H9 (cell line): ENCODE results near the gene FAM24B. TPM values are rescaled to one million over a fixed set of nuclear protein-coding genes. Genes with fewer than 3 reads are reported as not detected.

Experiments
- DNase-seq: peaks from one replicate; pipeline ENCODE4 v3.0.0-alpha.2; 2017
- H2AFZ ChIP-seq: one replicate; pipeline ENCODE4 v1.6.1; 2013; ENCODE audit warnings: mild to moderate bottlenecking, low read length, control low read depth, moderate library complexity
- H2AK5ac ChIP-seq: 2 replicates; pipeline ENCODE4 v1.6.1; 2013; ENCODE audit warnings: low read length, control low read depth, mixed read lengths; ENCODE audit not compliant: insufficient read length
- H2BK120ac ChIP-seq: one replicate; pipeline ENCODE4 v1.6.1; 2013; ENCODE audit warnings: low read depth, mild to moderate bottlenecking, low read length, control low read depth, inconsistent platforms; ENCODE audit not compliant: poor library complexity, severe bottlenecking
- H2BK12ac ChIP-seq: 2 replicates; pipeline ENCODE4 v1.6.1; 2013; ENCODE audit warnings: low read length, control low read depth, mixed read lengths, low read depth; ENCODE audit not compliant: insufficient read length
- H2BK15ac ChIP-seq: 2 replicates; pipeline ENCODE4 v1.6.1; 2013; ENCODE audit warnings: low read depth, low read length, control low read depth
- H2BK20ac ChIP-seq: one replicate; pipeline ENCODE4 v1.6.1; 2013; ENCODE audit warnings: low read depth, mild to moderate bottlenecking, low read length, control low read depth, inconsistent platforms; ENCODE audit not compliant: poor library complexity, severe bottlenecking
- H2BK5ac ChIP-seq: 2 replicates; pipeline ENCODE4 v1.6.1; 2013; ENCODE audit warnings: low read length, control low read depth, mixed read lengths; ENCODE audit not compliant: insufficient read length
- H3K14ac ChIP-seq: 2 replicates; pipeline ENCODE4 v1.6.1; 2013; ENCODE audit warnings: low read length, control low read depth; ENCODE audit not compliant: insufficient read depth
- H3K18ac ChIP-seq: 2 replicates; pipeline ENCODE4 v1.6.1; 2013; ENCODE audit warnings: low read depth, mild to moderate bottlenecking, mixed read lengths, low read length, control low read depth; ENCODE audit not compliant: insufficient read length
- H3K23ac ChIP-seq: 2 replicates; pipeline ENCODE4 v1.6.1; 2013; ENCODE audit warnings: low read length, control low read depth, mixed read lengths, low read depth; ENCODE audit not compliant: insufficient read length
- H3K23me2 ChIP-seq: 2 replicates; pipeline ENCODE4 v1.6.1; 2013; ENCODE audit warnings: low read depth, mild to moderate bottlenecking, mixed read lengths, low read length, control low read depth; ENCODE audit not compliant: insufficient read length, poor library complexity, severe bottlenecking
- H3K27ac ChIP-seq: 2 replicates; pipeline ENCODE4 v1.5.1; 2013; ENCODE audit warnings: low read length, control low read depth, mixed read lengths, low read depth; ENCODE audit not compliant: insufficient read length
- H3K27me3 ChIP-seq: 2 replicates; pipeline ENCODE4 v1.6.1; 2013; ENCODE audit warnings: low read length, control low read depth, inconsistent platforms; ENCODE audit not compliant: insufficient read depth
- H3K4ac ChIP-seq: 2 replicates; pipeline ENCODE4 v1.6.1; 2013; ENCODE audit warnings: low read depth, mild to moderate bottlenecking, control low read depth, inconsistent platforms, low read length, moderate library complexity
- H3K4me1 ChIP-seq: 2 replicates; pipeline ENCODE4 v1.6.1; 2013; ENCODE audit warnings: low read length, control low read depth, inconsistent platforms; ENCODE audit not compliant: insufficient read depth
- H3K4me2 ChIP-seq: 2 replicates; pipeline ENCODE4 v1.6.1; 2013; ENCODE audit warnings: low read length, control low read depth, mixed read lengths; ENCODE audit not compliant: insufficient read length, insufficient read depth
- H3K56ac ChIP-seq: 2 replicates; pipeline ENCODE4 v1.6.1; 2013; ENCODE audit warnings: low read depth, mild to moderate bottlenecking, mixed read lengths, low read length, control low read depth; ENCODE audit not compliant: insufficient read length
- H3K79me1 ChIP-seq: 2 replicates; pipeline ENCODE4 v1.6.1; 2013; ENCODE audit warnings: low read depth, mild to moderate bottlenecking, moderate library complexity, low read length, control low read depth, inconsistent platforms; ENCODE audit not compliant: insufficient read depth, poor library complexity, severe bottlenecking
- H3K79me2 ChIP-seq: 2 replicates; pipeline ENCODE4 v1.6.1; 2013; ENCODE audit warnings: low read length, control low read depth, inconsistent platforms; ENCODE audit not compliant: insufficient read depth
- H3K9ac ChIP-seq: 2 replicates; pipeline ENCODE4 v1.6.1; 2013; ENCODE audit warnings: low read length, control low read depth, mixed read lengths; ENCODE audit not compliant: insufficient read length; ENCODE audit errors: extremely low read depth
- H3K9me3 ChIP-seq: one replicate; pipeline ENCODE4 v1.6.1; 2013; ENCODE audit warnings: low read depth, low read length, inconsistent platforms; ENCODE audit not compliant: control insufficient read depth
- H3T11ph ChIP-seq: one replicate; pipeline ENCODE4 v1.6.1; 2013; ENCODE audit warnings: mild to moderate bottlenecking, low read length, control low read depth, inconsistent platforms
- H4K20me1 ChIP-seq: one replicate; pipeline ENCODE4 v1.6.1; 2013; ENCODE audit not compliant: control insufficient read depth, insufficient read length, insufficient read depth
- H4K5ac ChIP-seq: 2 replicates; pipeline ENCODE4 v1.6.1; 2013; ENCODE audit warnings: low read depth, mild to moderate bottlenecking, mixed read lengths, low read length, control low read depth; ENCODE audit not compliant: insufficient read length
- H4K8ac ChIP-seq: replicated peaks from 2 replicates; pipeline ENCODE4 v1.6.1; 2013; ENCODE audit warnings: low read length, control low read depth, mixed read lengths, low read depth; ENCODE audit not compliant: insufficient read length
- H4K91ac ChIP-seq: 2 replicates; pipeline ENCODE4 v1.6.1; 2013; ENCODE audit warnings: low read depth, mild to moderate bottlenecking, moderate library complexity, mixed read lengths, low read length, control low read depth; ENCODE audit not compliant: insufficient read length
- H3K27ac Mint-ChIP-seq, 3 experiments: 2 replicates in 2 of 3; 3 replicates in 1 of 3; pipeline ENCODE4 v1.8.0; 2020 to 2021; ENCODE audit warnings: mixed read lengths in 3 of 3, mild to moderate bottlenecking in 1 of 3, moderate library complexity in 1 of 3
- H3K27me3 Mint-ChIP-seq: 2 replicates; pipeline ENCODE4 v1.8.0; 2021; ENCODE audit warnings: low read depth, mild to moderate bottlenecking, moderate library complexity, mixed read lengths
- H3K36me3 Mint-ChIP-seq, 3 experiments: 2 replicates in 2 of 3; 3 replicates in 1 of 3; pipeline ENCODE4 v1.8.0; 2020 to 2021; ENCODE audit warnings: low read depth in 3 of 3, mixed read lengths in 3 of 3; ENCODE audit not compliant: insufficient read depth in 1 of 3
- H3K4me1 Mint-ChIP-seq, 2 experiments: 2 replicates each; pipeline ENCODE4 v1.8.0; 2020; ENCODE audit warnings: mixed read lengths in 2 of 2
- H3K4me3 Mint-ChIP-seq, 2 experiments: 2 replicates in 1 of 2; 3 replicates in 1 of 2; pipeline ENCODE4 v1.8.0; 2020 to 2021; ENCODE audit warnings: mild to moderate bottlenecking in 2 of 2, mixed read lengths in 2 of 2, moderate library complexity in 1 of 2
- H3K9me3 Mint-ChIP-seq, 2 experiments: 2 replicates in 1 of 2; 3 replicates in 1 of 2; pipeline ENCODE4 v1.8.0; 2020; ENCODE audit warnings: mild to moderate bottlenecking in 2 of 2, mixed read lengths in 2 of 2, moderate library complexity in 1 of 2
- CTCF ChIP-seq: fragments of 200-600 bp; sonication (generic); conservative IDR thresholded peaks from 3 replicates; pipeline ENCODE4 v1.8.0; 2021; ENCODE audit warnings: antibody characterized with exemption, mild to moderate bottlenecking
- WGBS: extraction: QIAGEN DNeasy Blood & Tissue Kit; methylation state at CpG from one replicate; pipeline ENCODE4 v1.1.7; 2013; ENCODE audit warnings: missing lambda C conversion rate, low lambda C conversion rate, mixed read lengths; ENCODE audit not compliant: insufficient read length; ENCODE audit errors: extremely low coverage; 5-methylcytosine and 5-hydroxymethylcytosine counted together
- total RNA-seq: library from RNA; stranded (reverse); gene quantifications from 2 replicates; pipeline ENCODE4 v1.2.1, GENCODE V29; 2021

Gene FAM24B
- total RNA-seq, 1 experiment from 2014 or later, result not detected

- Histone ChIP-seq H3K18ac (no peak overlapping the region), H3K27ac (no peak overlapping the region)
These were observed 25.6 kb downstream of the FAM24B start for GRCh38 chr10:122853665-122854313.

More at GRCh38 chr10:122853665-122854313, 25.6 kb downstream of the FAM24B start:
- Histone ChIP-seq H3K9ac (no peak overlapping the region), H4K91ac (no peak overlapping the region), H3K27me3 (no peaks in the 10 kb centered on the region), H2BK120ac (no peak overlapping the region), H3K4me1 (no peaks in the 10 kb centered on the region), H3K14ac (no peak overlapping the region), H3T11ph (no peak overlapping the region), H2AFZ (no peak overlapping the region), H3K9me3 (no peaks in the 10 kb centered on the region), H2AK5ac (no peak overlapping the region), H2BK15ac (no peak overlapping the region), H4K5ac (no peak overlapping the region), H3K4me2 (no peak overlapping the region), H4K20me1 (no peaks in the 10 kb centered on the region), H2BK5ac (no peak overlapping the region), H4K8ac (no peak overlapping the region), H3K23ac (no peak overlapping the region), H2BK12ac (no peak overlapping the region), H3K79me1 (no peaks in the 10 kb centered on the region), H3K79me2 (no peaks in the 10 kb centered on the region), H3K4ac (no peak overlapping the region), H2BK20ac (no peak overlapping the region), H3K56ac (no peak overlapping the region), H3K23me2 (no peaks in the 10 kb centered on the region)
- DNase-seq, result no peak
- WGBS, result no CpG with 5 or more reads among the region's 1 CpG
- no peak overlapping the region for H3K27ac Mint-ChIP-seq
- H3K4me1 Mint-ChIP-seq, result peaks cover 32 to 39% of the 10 kb centered on the region in 2 experiments
- H3K4me3 Mint-ChIP-seq, result no peak overlapping the region
- H3K36me3 Mint-ChIP-seq, result no peaks in the 10 kb centered on the region
- no peak for TF ChIP-seq CTCF
- H3K9me3 Mint-ChIP-seq, result no peaks in the 10 kb centered on the region
- H3K27me3 Mint-ChIP-seq, result peaks cover 4% of the 10 kb centered on the region
